Activated B cell treated with CpG ODN at 0.5 μM for 24 hours (primary cell): ENCODE data around the gene TUT7. TPM values are rescaled to one million over a fixed set of nuclear protein-coding genes. Genes with fewer than 3 reads are reported as not detected.

ENCODE experiments used
- ATAC-seq: fragments of 200-7000 bp; cut with Tn5 transposase; one replicate; pipeline ENCODE4 v1.10.0; 2021; ENCODE audit warnings: low read depth, mild to moderate bottlenecking, moderate library complexity
- CTCF ChIA-PET: fragments of 350-600 bp; sonication (Branson Sonifier 250); formaldehyde crosslinking; loops from one replicate; lab custom pipeline; 2021; ENCODE audit warnings: antibody characterized with exemption; lab: Charles Lee
- POLR2A ChIA-PET: fragments of 350-600 bp; sonication (Branson Sonifier 250); formaldehyde crosslinking; loops from one replicate; lab custom pipeline; 2021; ENCODE audit warnings: antibody characterized with exemption; lab: Charles Lee
- DNase-seq: peaks from one replicate; pipeline ENCODE4 v3.0.0; 2022
- H3K27ac Mint-ChIP-seq: one replicate; pipeline ENCODE4 v1.8.0; 2020; ENCODE audit warnings: mixed read lengths
- H3K27me3 Mint-ChIP-seq: one replicate; pipeline ENCODE4 v1.8.0; 2021; ENCODE audit warnings: mixed read lengths
- H3K36me3 Mint-ChIP-seq: one replicate; pipeline ENCODE4 v1.8.0; 2021; ENCODE audit warnings: low read depth, mixed read lengths
- H3K4me1 Mint-ChIP-seq: one replicate; pipeline ENCODE4 v1.8.0; 2021; ENCODE audit warnings: mixed read lengths
- H3K4me3 Mint-ChIP-seq: one replicate; pipeline ENCODE4 v1.8.0; 2020; ENCODE audit warnings: mild to moderate bottlenecking, mixed read lengths
- H3K9me3 Mint-ChIP-seq: one replicate; pipeline ENCODE4 v1.8.0; 2020; ENCODE audit warnings: mixed read lengths
- intact Hi-C: fragments of 100-400 bp; cut with micrococcal nuclease; formaldehyde crosslinking; loops from one replicate; pipeline ENCODE4 v1.15.1; 2024
- total RNA-seq: library from RNA; stranded (reverse); gene quantifications from 2 replicates; pipeline ENCODE4 v1.2.3, GENCODE V29; 2022
- TF ChIP-seq, protein P1 (sequence below): fragments of 200-600 bp; IDR thresholded peaks from one replicate; pipeline ENCODE4 v1.8.0; 2022; ENCODE audit warnings: antibody characterized with exemption, mild to moderate bottlenecking

The TUT7 gene
- total RNA-seq, 1 donor from 2014 or later: 50.4 TPM

DNA sequence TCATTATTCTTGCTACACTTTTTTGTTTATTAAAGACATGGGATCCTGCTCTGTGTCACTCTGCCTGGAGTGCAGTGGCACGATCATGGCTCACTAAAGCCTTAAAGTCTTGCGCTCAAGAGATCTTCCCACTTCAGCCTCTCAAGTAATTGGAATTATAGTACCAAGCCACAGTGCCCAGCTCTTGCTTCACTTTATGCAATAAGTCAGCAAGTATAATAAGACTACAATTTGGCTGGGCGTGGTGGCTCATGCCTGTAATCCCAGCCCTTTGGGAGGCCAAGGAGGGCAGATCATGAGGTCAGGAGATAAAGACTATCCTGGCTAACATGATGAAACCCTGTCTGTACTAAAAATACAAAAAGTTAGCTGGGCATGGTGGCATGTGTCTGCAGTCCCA is 100.6 kb downstream of the TUT7 start:
- intact Hi-C loops: no loop called here
- CTCF ChIA-PET: no interaction called here
- Mint-ChIP-seq H3K27ac (no peak overlapping the region), H3K9me3 (peaks cover 9% of the 10 kb centered on the region), H3K27me3 (no peaks in the 10 kb centered on the region), H3K4me1 (no peaks in the 10 kb centered on the region), H3K36me3 (peaks cover 3% of the 10 kb centered on the region), H3K4me3 (no peak overlapping the region)
- ATAC-seq (no peak), DNase-seq (no peak)
- TF ChIP-seq, protein P1, sequence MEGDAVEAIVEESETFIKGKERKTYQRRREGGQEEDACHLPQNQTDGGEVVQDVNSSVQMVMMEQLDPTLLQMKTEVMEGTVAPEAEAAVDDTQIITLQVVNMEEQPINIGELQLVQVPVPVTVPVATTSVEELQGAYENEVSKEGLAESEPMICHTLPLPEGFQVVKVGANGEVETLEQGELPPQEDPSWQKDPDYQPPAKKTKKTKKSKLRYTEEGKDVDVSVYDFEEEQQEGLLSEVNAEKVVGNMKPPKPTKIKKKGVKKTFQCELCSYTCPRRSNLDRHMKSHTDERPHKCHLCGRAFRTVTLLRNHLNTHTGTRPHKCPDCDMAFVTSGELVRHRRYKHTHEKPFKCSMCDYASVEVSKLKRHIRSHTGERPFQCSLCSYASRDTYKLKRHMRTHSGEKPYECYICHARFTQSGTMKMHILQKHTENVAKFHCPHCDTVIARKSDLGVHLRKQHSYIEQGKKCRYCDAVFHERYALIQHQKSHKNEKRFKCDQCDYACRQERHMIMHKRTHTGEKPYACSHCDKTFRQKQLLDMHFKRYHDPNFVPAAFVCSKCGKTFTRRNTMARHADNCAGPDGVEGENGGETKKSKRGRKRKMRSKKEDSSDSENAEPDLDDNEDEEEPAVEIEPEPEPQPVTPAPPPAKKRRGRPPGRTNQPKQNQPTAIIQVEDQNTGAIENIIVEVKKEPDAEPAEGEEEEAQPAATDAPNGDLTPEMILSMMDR: no peak
- POLR2A ChIA-PET: no interaction called here

DNA sequence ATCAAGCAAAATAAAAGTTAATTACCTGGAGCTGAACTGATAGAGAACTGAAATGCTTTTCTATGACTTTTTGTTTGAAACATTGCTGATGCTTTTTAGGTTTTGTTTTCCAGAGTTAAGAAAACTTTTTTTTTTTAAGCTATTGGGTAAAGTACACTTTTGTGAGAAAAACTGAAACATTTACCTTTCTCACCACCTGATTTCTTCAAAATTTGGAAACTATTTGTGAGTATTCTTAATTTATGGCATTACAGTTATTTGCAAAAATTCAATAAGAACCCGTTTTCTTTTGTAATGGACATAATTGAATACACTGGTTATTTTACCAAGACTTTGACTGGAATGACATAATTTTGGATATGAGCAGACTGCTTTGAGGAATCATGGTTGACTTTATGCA is 101.3 kb downstream of the TUT7 start:
- Mint-ChIP-seq H3K9me3 (peaks cover 9% of the 10 kb centered on the region), H3K4me3 (no peak overlapping the region), H3K4me1 (no peaks in the 10 kb centered on the region), H3K27me3 (peaks cover under 1% of the 10 kb centered on the region), H3K36me3 (peaks cover 3% of the 10 kb centered on the region), H3K27ac (no peak overlapping the region)
- no peak for DNase-seq
- ChIA-PET CTCF (no interaction called here), POLR2A (no interaction called here)
- TF ChIP-seq, protein P1: no peak
- intact Hi-C loops: no loop called here
- no peak for ATAC-seq

DNA sequence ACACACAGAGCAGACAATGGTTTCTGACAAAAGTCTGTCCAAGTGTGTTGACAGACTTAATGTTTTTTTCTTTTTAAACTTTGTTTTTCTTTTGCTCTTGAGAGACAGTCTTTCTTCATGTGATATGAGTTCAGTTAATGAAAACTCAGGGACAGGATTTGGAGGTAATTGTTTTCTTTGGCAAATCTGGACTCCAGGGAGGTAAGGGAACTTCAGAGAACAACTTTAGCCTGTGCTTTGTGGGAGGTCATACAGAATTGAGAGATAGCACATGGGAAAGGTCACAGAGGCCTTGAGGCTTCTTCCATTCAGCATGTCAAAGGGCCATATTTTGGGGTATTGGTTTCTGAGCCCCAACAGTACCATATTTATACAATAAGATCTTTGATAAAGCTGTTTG is 104.1 kb downstream of the TUT7 start:
- Mint-ChIP-seq H3K4me1 (no peaks in the 10 kb centered on the region), H3K4me3 (no peak overlapping the region), H3K36me3 (peaks cover 1% of the 10 kb centered on the region), H3K27ac (no peak overlapping the region), H3K27me3 (peaks cover 4% of the 10 kb centered on the region), H3K9me3 (peaks cover 9% of the 10 kb centered on the region)
- TF ChIP-seq, protein P1: no peak
- DNase-seq: no peak
- intact Hi-C loops: no loop called here
- ATAC-seq: no peak
- ChIA-PET CTCF (no interaction called here), POLR2A (no interaction called here)

DNA sequence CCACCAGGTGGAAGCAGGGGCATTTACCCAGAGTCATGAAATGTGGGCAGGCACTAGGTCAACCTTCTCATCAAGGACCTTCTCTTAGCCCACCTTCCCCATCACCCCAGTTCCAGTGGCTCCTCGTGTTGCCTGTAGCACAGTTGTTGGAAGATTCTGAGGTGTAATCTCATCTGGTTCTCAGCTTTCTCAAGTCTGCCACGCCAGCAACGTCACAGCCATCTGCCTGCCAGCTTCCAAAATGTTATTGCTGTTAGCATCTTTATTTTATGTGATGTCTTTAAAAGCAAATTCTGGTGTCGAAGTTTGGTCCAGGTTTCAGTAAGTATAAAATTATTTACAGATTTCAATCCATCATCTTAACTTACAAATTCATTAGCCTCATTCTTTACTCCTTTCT is 105.5 kb downstream of the TUT7 start:
- H3K36me3 Mint-ChIP-seq: peaks cover 1% of the 10 kb centered on the region
- DNase-seq: no peak
- H3K4me1 Mint-ChIP-seq: no peaks in the 10 kb centered on the region
- ATAC-seq: no peak
- TF ChIP-seq, protein P1: no peak
- H3K27ac Mint-ChIP-seq: no peak overlapping the region
- H3K27me3 Mint-ChIP-seq: peaks cover 4% of the 10 kb centered on the region
- intact Hi-C loops: no loop called here
- ChIA-PET CTCF (no interaction called here), POLR2A (no interaction called here)
- no peak overlapping the region for H3K4me3 Mint-ChIP-seq
- peaks cover 7% of the 10 kb centered on the region for H3K9me3 Mint-ChIP-seq

DNA sequence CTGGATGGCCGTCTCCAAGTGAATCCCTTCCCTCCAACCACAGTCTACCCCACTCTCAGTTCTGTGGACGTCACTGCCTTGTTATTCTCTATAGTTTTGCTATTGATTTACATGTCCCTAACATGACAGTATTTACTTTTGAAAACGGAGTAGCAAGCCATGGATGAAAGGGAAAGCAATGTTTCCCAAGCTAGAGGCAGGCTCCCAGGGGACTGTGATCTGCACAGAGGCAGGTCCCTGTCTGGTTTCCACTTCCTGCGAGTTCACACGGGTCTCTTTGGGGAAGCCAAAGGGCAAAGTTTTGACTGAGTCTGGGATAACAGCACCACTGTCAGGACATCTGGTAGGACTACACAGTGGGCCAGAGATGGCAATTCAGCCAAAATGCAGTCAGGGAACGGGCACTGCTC is 107.5 kb downstream of the TUT7 start:
- CTCF ChIA-PET: no interaction called here
- DNase-seq (no peak), ATAC-seq (no peak)
- POLR2A ChIA-PET: no interaction called here
- Mint-ChIP-seq H3K4me1 (no peaks in the 10 kb centered on the region), H3K27ac (no peak overlapping the region), H3K27me3 (peaks cover 4% of the 10 kb centered on the region), H3K36me3 (peaks cover 1% of the 10 kb centered on the region), H3K9me3 (peaks cover 2% of the 10 kb centered on the region), H3K4me3 (no peak overlapping the region)
- TF ChIP-seq, protein P1: no peak
- intact Hi-C loops: no loop called here
